OCI-LY1 (cell line): ENCODE data around the gene RCN1.
"Not testable (repeated sequence)": the region's sequence is repeated elsewhere in the genome, so short reads cannot be mapped to it uniquely, and the experiment has no call there.

Experiments used
- H2AFZ ChIP-seq: fragments of 200-600 bp; sonication (generic), shearing (Covaris generic); 2 replicates; pipeline ENCODE4 v1.6.0; 2014; ENCODE audit warnings: antibody characterized with exemption, mild to moderate bottlenecking, low read length
- H3F3A ChIP-seq: fragments of 200-600 bp; sonication (generic), shearing (Covaris generic); 2 replicates; pipeline ENCODE4 v1.6.0; 2014; ENCODE audit warnings: mild to moderate bottlenecking, antibody characterized with exemption, low read length, moderate library complexity; ENCODE audit not compliant: insufficient read depth
- H3K27ac ChIP-seq: fragments of 200-600 bp; sonication (generic); 2 replicates; pipeline ENCODE4 v1.5.1; 2014; ENCODE audit warnings: low read length, mixed run types, mild to moderate bottlenecking, low read depth; ENCODE audit not compliant: poor library complexity, severe bottlenecking
- H3K27me3 ChIP-seq: fragments of 200-600 bp; sonication (generic); 2 replicates; pipeline ENCODE4 v1.6.0; 2014; ENCODE audit warnings: antibody characterized with exemption, mild to moderate bottlenecking, low read length, moderate library complexity; ENCODE audit not compliant: insufficient read depth
- H3K36me3 ChIP-seq: fragments of 200-600 bp; sonication (generic); 2 replicates; pipeline ENCODE4 v1.6.1; 2014; ENCODE audit warnings: mild to moderate bottlenecking, antibody characterized with exemption, low read length, moderate library complexity, mixed read lengths; ENCODE audit not compliant: insufficient read depth
- H3K4me1 ChIP-seq: fragments of 200-600 bp; sonication (generic); 2 replicates; pipeline ENCODE4 v1.5.1; 2014; ENCODE audit warnings: mild to moderate bottlenecking, low read length, moderate library complexity; ENCODE audit not compliant: insufficient read depth, severe bottlenecking
- H3K4me2 ChIP-seq: fragments of 200-600 bp; sonication (generic), shearing (Covaris generic); 2 replicates; pipeline ENCODE4 v1.6.1; 2014; ENCODE audit warnings: low read length
- H3K4me3 ChIP-seq: fragments of 200-600 bp; sonication (generic); 2 replicates; pipeline ENCODE4 v1.5.1; 2014; ENCODE audit warnings: low read length, low read depth, mild to moderate bottlenecking, mixed read lengths; ENCODE audit not compliant: poor library complexity, severe bottlenecking
- H3K79me2 ChIP-seq: fragments of 200-600 bp; shearing (Covaris generic); 2 replicates; pipeline ENCODE4 v1.6.1; 2016; ENCODE audit warnings: mixed run types, low read length, mixed read lengths; ENCODE audit not compliant: insufficient read depth
- H3K9ac ChIP-seq: fragments of 200-600 bp; sonication (generic), shearing (Covaris generic); 2 replicates; pipeline ENCODE4 v1.6.1; 2014; ENCODE audit warnings: mild to moderate bottlenecking, low read length, mixed read lengths
- H3K9me2 ChIP-seq: fragments of 200-600 bp; sonication (generic), shearing (Covaris generic); 2 replicates; pipeline ENCODE4 v1.6.1; 2014; ENCODE audit warnings: low read depth, mild to moderate bottlenecking, low read length, mixed read lengths
- H3K9me3 ChIP-seq: fragments of 200-600 bp; shearing (Covaris generic); 2 replicates; pipeline ENCODE4 v1.6.1; 2014; ENCODE audit warnings: low read length, mixed read lengths
- H4K20me1 ChIP-seq: fragments of 200-600 bp; sonication (generic), shearing (Covaris generic); 2 replicates; pipeline ENCODE4 v1.6.0; 2016; ENCODE audit warnings: mild to moderate bottlenecking, low read length; ENCODE audit not compliant: insufficient read depth
- EZH2 ChIP-seq: fragments of 200-600 bp; sonication (generic), shearing (Covaris generic); IDR thresholded peaks from 2 replicates; pipeline ENCODE4 v1.8.0; 2017; ENCODE audit warnings: borderline replicate concordance, mixed run types, mild to moderate bottlenecking, antibody characterized with exemption, low read length, moderate library complexity, mixed read lengths
- TF ChIP-seq, protein P1 (sequence below): fragments of 200-600 bp; sonication (generic), shearing (Covaris generic); IDR thresholded peaks from 2 replicates; pipeline ENCODE4 v1.5.1; 2017; ENCODE audit warnings: mild to moderate bottlenecking, antibody characterized with exemption, low read length, moderate library complexity, mixed read lengths

Gene RCN1

DNA sequence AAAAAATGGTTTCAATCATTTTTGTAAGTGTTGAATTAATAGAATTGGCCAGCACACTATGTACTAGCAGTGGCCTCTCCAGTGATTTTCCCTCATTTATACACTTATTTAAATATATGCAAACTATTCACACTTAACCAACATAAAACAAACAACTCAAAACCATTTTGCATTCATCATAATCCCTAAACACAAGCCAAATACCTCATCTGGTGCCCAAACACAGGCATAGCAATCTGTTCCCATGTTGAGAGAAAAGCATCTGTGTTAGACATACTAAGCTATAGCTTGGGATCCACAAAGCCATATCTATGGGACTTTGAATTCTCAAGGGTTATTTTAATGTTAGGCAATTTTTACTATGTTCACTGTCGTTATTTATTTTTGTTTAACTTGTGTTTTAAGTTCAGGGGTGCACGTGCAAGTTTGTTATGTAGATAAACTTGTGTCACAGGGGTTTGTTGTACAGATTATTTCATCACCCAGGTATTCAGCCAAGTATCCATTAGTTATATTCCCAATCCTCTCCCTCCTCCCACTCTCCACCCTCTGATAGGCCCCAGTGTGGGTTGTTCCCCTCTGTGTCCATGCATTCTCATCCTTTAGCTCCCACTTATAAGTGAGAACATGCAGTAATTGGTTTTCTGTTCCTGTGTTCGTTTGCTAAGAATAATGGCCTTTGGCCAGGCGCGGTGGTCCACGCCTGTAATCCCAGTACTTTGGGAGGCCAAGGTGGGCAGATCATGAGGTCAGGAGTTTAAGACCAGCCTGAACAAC, 31.0 kb upstream of the RCN1 start:
- Histone ChIP-seq H3K9ac (no peak overlapping the region), H3F3A (no peaks in the 10 kb centered on the region), H3K27me3 (no peaks in the 10 kb centered on the region), H3K79me2 (no peaks in the 10 kb centered on the region), H3K9me2 (no peaks in the 10 kb centered on the region), H3K36me3 (no peaks in the 10 kb centered on the region), H3K4me2 (no peak overlapping the region), H3K9me3 (no peaks in the 10 kb centered on the region), H3K27ac (no peak overlapping the region), H4K20me1 (no peaks in the 10 kb centered on the region), H2AFZ (no peak overlapping the region), H3K4me1 (no peaks in the 10 kb centered on the region), H3K4me3 (no peak overlapping the region)
- TF ChIP-seq EZH2 = no peak
- TF ChIP-seq, protein P1, sequence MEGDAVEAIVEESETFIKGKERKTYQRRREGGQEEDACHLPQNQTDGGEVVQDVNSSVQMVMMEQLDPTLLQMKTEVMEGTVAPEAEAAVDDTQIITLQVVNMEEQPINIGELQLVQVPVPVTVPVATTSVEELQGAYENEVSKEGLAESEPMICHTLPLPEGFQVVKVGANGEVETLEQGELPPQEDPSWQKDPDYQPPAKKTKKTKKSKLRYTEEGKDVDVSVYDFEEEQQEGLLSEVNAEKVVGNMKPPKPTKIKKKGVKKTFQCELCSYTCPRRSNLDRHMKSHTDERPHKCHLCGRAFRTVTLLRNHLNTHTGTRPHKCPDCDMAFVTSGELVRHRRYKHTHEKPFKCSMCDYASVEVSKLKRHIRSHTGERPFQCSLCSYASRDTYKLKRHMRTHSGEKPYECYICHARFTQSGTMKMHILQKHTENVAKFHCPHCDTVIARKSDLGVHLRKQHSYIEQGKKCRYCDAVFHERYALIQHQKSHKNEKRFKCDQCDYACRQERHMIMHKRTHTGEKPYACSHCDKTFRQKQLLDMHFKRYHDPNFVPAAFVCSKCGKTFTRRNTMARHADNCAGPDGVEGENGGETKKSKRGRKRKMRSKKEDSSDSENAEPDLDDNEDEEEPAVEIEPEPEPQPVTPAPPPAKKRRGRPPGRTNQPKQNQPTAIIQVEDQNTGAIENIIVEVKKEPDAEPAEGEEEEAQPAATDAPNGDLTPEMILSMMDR = no peak

DNA sequence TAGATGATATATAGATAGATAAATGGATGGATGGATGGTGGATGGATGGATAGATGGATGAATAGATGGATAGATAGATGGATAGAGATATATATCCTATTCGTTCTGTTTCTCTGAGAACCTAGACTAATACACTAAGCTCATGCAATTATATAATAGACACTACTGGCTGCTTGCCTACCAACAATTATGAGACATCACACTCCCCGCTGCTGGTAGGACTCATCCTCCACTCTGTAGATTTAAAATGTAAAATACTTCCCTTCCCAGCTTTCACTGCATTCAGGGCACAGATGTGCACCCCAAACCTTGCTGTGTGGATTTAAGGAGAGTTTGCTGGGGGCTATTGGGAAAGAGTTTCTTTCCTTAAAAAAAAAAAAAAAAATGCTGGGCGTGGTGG, 28.3 kb upstream of the RCN1 start:
- no peak overlapping the region for H3K9ac ChIP-seq

DNA sequence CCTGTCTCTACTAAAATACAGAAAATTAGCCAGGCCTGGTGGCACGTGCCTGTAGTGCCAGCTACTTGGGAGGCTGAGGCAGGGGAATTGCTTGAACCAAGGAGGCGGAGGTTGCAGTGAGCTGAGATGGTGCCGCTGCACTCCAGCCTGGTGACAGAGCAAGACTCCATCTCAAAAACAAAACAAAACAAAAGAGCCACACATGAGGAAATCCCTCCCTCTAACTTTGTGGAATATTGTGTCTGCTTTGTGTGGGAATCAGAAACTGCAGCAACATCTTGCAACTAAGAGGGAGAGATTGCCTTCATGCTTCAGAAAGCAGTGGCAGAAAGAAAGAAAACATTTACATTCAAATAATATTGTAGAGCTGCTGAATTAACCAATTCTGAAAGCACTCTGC, 27.8 kb upstream of the RCN1 start:
- H3K4me1 ChIP-seq, H3K9me2 ChIP-seq, H3K36me3 ChIP-seq, H3K27ac ChIP-seq, H3K4me2 ChIP-seq, H3K79me2 ChIP-seq, H3K27me3 ChIP-seq, H2AFZ ChIP-seq, H3K9me3 ChIP-seq, H3F3A ChIP-seq, H3K4me3 ChIP-seq, H4K20me1 ChIP-seq, H3K9ac ChIP-seq: not testable (repeated sequence)

More for the DNA sequence above, 28.3 kb upstream of the RCN1 start:
- Histone ChIP-seq H3K4me2 (no peak overlapping the region), H3K79me2 (no peaks in the 10 kb centered on the region), H3K36me3 (no peaks in the 10 kb centered on the region), H3F3A (no peaks in the 10 kb centered on the region), H3K4me3 (no peak overlapping the region), H3K27ac (no peak overlapping the region), H4K20me1 (no peaks in the 10 kb centered on the region), H3K9me3 (no peaks in the 10 kb centered on the region), H3K27me3 (no peaks in the 10 kb centered on the region), H3K9me2 (no peaks in the 10 kb centered on the region), H2AFZ (no peak overlapping the region), H3K4me1 (no peaks in the 10 kb centered on the region)
- TF ChIP-seq, protein P1 = no peak
- TF ChIP-seq EZH2 = no peak
